Hepatocyte (in vitro differentiated cells): ENCODE measurements around the gene MIEF1.

Experiments used
- CTCF ChIP-seq: fragments of 200-600 bp; sonication (generic); IDR thresholded peaks from 2 replicates; pipeline ENCODE4 v1.5.1; 2016; ENCODE audit warnings: antibody characterized with exemption, mild to moderate bottlenecking; ENCODE audit not compliant: poor library complexity
- EZH2 ChIP-seq: fragments of 200-600 bp; sonication (generic); IDR thresholded peaks from 2 replicates; pipeline ENCODE4 v1.6.1; 2016; ENCODE audit warnings: antibody characterized with exemption, mild to moderate bottlenecking, borderline replicate concordance

- no peak for TF ChIP-seq CTCF
- no peak for TF ChIP-seq EZH2
Observed at GRCh38 chr22:39454385-39454871, 47.7 kb upstream of the MIEF1 start.
